ENCODE data around the gene CCDC120. TPM values are rescaled to one million over a fixed set of nuclear protein-coding genes. Genes with fewer than 3 reads are reported as not detected.

The CCDC120 gene
- total RNA-seq, 1 experiment from 2014 or later: 14.5 TPM

- Histone ChIP-seq H3K79me1 (ENCODE audit: insufficient read depth, low read depth, low read length, poor library complexity, severe bottlenecking) (no peaks in the 10 kb centered on the region), H3K23ac (ENCODE audit: insufficient read length, low read depth, low read length) (no peak overlapping the region), H4K5ac (ENCODE audit: insufficient read length, low read depth, low read length) (no peak overlapping the region), H2BK20ac (ENCODE audit: low read depth, low read length, poor library complexity, severe bottlenecking) (no peak overlapping the region), H3K27me3 (ENCODE audit: insufficient read depth, low read length) (no peaks in the 10 kb centered on the region), H3K9me3 (ENCODE audit: control insufficient read depth, low read depth, low read length) (no peaks in the 10 kb centered on the region), H2AK5ac (ENCODE audit: insufficient read length, low read length) (no peak overlapping the region), H2BK12ac (ENCODE audit: insufficient read length, low read depth, low read length) (no peak overlapping the region), H3K9ac (ENCODE audit: extremely low read depth, insufficient read length, low read length) (peak overlapping the region; percentile 31), H3T11ph (ENCODE audit: low read length) (no peak overlapping the region), H3K14ac (ENCODE audit: insufficient read depth, low read length) (no peak overlapping the region), H4K91ac (ENCODE audit: insufficient read length, low read depth, low read length) (no peak overlapping the region), H2AFZ (ENCODE audit: low read length) (no peak overlapping the region), H4K8ac (replicated peaks; ENCODE audit: insufficient read length, low read depth, low read length) (no peak overlapping the region), H3K4me2 (ENCODE audit: insufficient read depth, insufficient read length, low read length) (peak overlapping the region; percentile 73), H2BK15ac (ENCODE audit: low read depth, low read length) (no peak overlapping the region), H3K18ac (ENCODE audit: insufficient read length, low read depth, low read length) (no peak overlapping the region), H3K4ac (ENCODE audit: low read depth, low read length) (no peak overlapping the region), H3K79me2 (ENCODE audit: insufficient read depth, low read length) (peaks cover 6% of the 10 kb centered on the region; the same call in 1 of the 2 replicates), H3K4me1 (ENCODE audit: insufficient read depth, low read length) (peaks cover 2% of the 10 kb centered on the region; the same call in 1 of the 2 replicates), H4K20me1 (ENCODE audit: control insufficient read depth, insufficient read depth, insufficient read length) (no peaks in the 10 kb centered on the region), H3K27ac (ENCODE audit: insufficient read length, low read depth, low read length) (no peak overlapping the region), H2BK120ac (ENCODE audit: low read depth, low read length, poor library complexity, severe bottlenecking) (no peak overlapping the region), H2BK5ac (ENCODE audit: insufficient read length, low read length) (no peak overlapping the region), H3K23me2 (ENCODE audit: insufficient read length, low read depth, low read length, poor library complexity, severe bottlenecking) (no peaks in the 10 kb centered on the region), H3K56ac (ENCODE audit: insufficient read length, low read depth, low read length) (no peak overlapping the region)
- Mint-ChIP-seq H3K27me3 (ENCODE audit: low read depth) (peaks cover 10% of the 10 kb centered on the region), H3K4me1 (peaks cover 18% of the 10 kb centered on the region in 2 experiments), H3K36me3 (ENCODE audit: insufficient read depth in 1 of 3, low read depth in 3 of 3) (peaks cover 3 to 28% (median 18%) of the 10 kb centered on the region in 3 experiments; a peak in 6 of 7 replicates), H3K27ac (peak overlapping the region; percentile 9 to 62 (median 49); a peak in 5 of 7 replicates), H3K4me3 (peak overlapping the region; percentile 73 to 81), H3K9me3 (peaks cover 71 to 86% of the 10 kb centered on the region in 2 experiments)
- DNase-seq: no peak
- WGBS (ENCODE audit: extremely low coverage, insufficient read length, low lambda C conversion rate): no CpG with 5 or more reads among the region's 5 CpGs
- TF ChIP-seq CTCF (conservative IDR thresholded peaks at IDR 0.05): no peak
These were observed 4.6 kb upstream of the CCDC120 start for GRCh38 chrX:49054073-49054762.

Measured in H9 (cell line).